Thyroid gland (tissue), 4 donors: ENCODE measurements around the gene SMPDL3B. TPM values are rescaled to one million over a fixed set of nuclear protein-coding genes. Genes with fewer than 3 reads are reported as not detected.

Source experiments
- DNase-seq, 2 donors: peaks; one replicate each; pipeline ENCODE4 v3.0.0-alpha.2; 2019
- H3K27ac ChIP-seq, 3 donors: fragments of 200-600 bp; sonication (generic); 1 replicate in 2 of 3; 2 replicates in 1 of 3; pipeline ENCODE4 v1.5.1; 2016 to 2019; ENCODE audit warnings: mild to moderate bottlenecking in 1 of 3, moderate library complexity in 1 of 3
- H3K27me3 ChIP-seq: fragments of 200-600 bp; sonication (generic); one replicate; pipeline ENCODE4 v1.5.1; 2019
- H3K36me3 ChIP-seq, 2 donors: fragments of 200-600 bp; sonication (generic); one replicate each; pipeline ENCODE4 v1.5.1; 2016 to 2019
- H3K4me1 ChIP-seq, 2 donors: fragments of 200-600 bp; sonication (generic); one replicate each; pipeline ENCODE4 v1.5.1; 2017 to 2019
- H3K4me3 ChIP-seq, 3 donors: fragments of 200-600 bp; sonication (generic); replicated peaks in 1 of 3; 1 replicate in 2 of 3; 2 replicates in 1 of 3; pipeline ENCODE4 v1.5.1; 2016; ENCODE audit warnings: mild to moderate bottlenecking in 1 of 3
- H3K9me3 ChIP-seq: fragments of 200-600 bp; sonication (generic); one replicate; pipeline ENCODE4 v1.5.1; 2017
- POLR2A ChIP-seq, 2 donors: fragments of 450-650 bp; IDR thresholded peaks; one replicate each; pipeline ENCODE4 v1.6.1; 2017; ENCODE audit warnings: antibody characterized with exemption in 2 of 2, mild to moderate bottlenecking in 2 of 2, moderate library complexity in 1 of 2
- whole genome bisulfite sequencing, 2 donors: methylation state at CpG; one replicate each; pipeline ENCODE4 v1.1.5; 2017; 5-methylcytosine and 5-hydroxymethylcytosine counted together
- intact Hi-C: fragments of 100-400 bp; cut with DNase I; formaldehyde crosslinking; loops from one replicate; pipeline ENCODE4 v1.15.1; 2023
- total RNA-seq, 4 donors: library from RNA; depleted of rRNA; stranded (reverse); fragments of >200 nt; gene quantifications; one replicate each; pipeline ENCODE4 v1.2.3, GENCODE V29; 2016
- TF ChIP-seq, protein P1 (sequence below), 6 experiments: fragments of 200-600 bp in 3 of 6; fragments of 450-650 bp in 3 of 6; sonication (generic) in 3 of 6; IDR thresholded peaks; one replicate each; pipeline ENCODE4 v1.5.1; 2016 to 2019; ENCODE audit warnings: antibody characterized with exemption in 6 of 6, mild to moderate bottlenecking in 2 of 6, inconsistent platforms in 1 of 6, moderate library complexity in 1 of 6

Gene SMPDL3B
- total RNA-seq, 4 donors from 2014 or later, result 22.3 to 37.8 (median 26.9) TPM

DNA sequence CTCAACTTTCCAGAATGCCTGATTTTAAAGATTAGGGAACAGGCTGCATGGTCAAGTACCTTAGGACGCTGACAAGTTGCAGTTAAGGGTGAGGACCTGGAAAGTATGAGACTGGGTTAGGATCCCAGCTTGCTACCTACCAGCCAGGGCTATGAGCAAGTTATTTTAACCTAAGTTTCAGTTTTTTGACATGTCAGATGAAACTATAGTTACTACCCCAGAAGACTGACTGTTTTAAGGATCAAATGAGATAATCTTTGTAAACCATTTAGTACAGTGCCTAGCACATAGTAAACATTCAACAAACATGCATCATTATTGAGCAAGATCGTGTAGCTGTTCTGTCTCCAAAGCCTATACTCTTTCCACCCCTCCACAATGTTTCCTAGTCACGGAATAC is 48.1 kb upstream of the SMPDL3B start:
- peaks cover 0 to 19% of the 10 kb centered on the region in 2 donors for H3K4me1 ChIP-seq
- H3K36me3 ChIP-seq, result peaks cover 4 to 5% of the 10 kb centered on the region in 2 donors
- WGBS, 2 donors, result 84 to 85% methylated on average over 3 of the region's 3 CpGs
- DNase-seq, result no peak
- no peaks in the 10 kb centered on the region for H3K9me3 ChIP-seq
- H3K4me3 ChIP-seq, result no peak overlapping the region
- TF ChIP-seq, protein P1, sequence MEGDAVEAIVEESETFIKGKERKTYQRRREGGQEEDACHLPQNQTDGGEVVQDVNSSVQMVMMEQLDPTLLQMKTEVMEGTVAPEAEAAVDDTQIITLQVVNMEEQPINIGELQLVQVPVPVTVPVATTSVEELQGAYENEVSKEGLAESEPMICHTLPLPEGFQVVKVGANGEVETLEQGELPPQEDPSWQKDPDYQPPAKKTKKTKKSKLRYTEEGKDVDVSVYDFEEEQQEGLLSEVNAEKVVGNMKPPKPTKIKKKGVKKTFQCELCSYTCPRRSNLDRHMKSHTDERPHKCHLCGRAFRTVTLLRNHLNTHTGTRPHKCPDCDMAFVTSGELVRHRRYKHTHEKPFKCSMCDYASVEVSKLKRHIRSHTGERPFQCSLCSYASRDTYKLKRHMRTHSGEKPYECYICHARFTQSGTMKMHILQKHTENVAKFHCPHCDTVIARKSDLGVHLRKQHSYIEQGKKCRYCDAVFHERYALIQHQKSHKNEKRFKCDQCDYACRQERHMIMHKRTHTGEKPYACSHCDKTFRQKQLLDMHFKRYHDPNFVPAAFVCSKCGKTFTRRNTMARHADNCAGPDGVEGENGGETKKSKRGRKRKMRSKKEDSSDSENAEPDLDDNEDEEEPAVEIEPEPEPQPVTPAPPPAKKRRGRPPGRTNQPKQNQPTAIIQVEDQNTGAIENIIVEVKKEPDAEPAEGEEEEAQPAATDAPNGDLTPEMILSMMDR (IDR thresholded peaks at IDR 0.05), result no peak
- TF ChIP-seq POLR2A (IDR thresholded peaks at IDR 0.05), result no peak
- no peak overlapping the region for H3K27ac ChIP-seq
- H3K27me3 ChIP-seq, result no peaks in the 10 kb centered on the region
- intact Hi-C loops, result no loop called here

DNA sequence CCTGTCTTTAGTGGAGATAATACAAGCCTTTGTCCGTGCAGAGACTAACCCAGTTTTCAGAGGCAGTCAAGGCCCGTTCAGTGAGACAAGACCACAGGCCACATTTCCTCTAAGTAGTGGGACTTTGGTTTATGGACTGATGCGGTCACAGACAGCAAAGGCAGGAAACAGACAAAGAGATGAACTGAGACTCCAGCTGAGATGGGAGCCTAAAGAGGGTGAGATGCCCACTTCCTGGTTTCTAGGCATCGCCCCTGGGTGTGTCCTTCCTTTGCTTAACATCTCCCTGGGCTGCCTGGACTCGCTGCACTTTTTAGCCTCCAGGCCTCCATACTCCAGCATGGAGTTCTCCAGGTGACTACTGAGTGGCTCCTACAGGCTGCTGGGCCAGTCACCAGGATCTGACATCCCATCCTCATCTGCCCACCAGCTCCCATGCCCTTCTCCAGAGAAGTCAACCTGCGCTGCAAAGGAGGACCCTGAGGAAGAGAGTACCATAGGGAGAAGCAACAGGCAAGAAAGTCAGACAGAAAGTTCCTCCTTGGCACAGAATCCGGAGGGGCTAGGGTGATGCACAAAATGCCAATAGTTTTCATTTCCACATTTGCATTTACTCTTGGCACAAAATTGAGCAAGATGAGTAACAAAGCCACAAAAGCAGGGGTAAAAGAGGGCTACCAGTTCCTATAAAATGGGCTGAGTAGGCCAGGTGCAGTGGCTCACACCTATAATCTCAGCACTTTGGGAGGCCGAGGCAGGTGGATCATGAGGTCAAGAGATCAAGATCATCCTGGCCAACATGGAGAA is 47.4 kb upstream of the SMPDL3B start:
- no peak for DNase-seq
- intact Hi-C loops, result no loop called here
- H3K27me3 ChIP-seq, result no peaks in the 10 kb centered on the region
- WGBS, 2 donors, result 81 to 90% methylated on average over 8 of the region's 8 CpGs
- peaks cover 11 to 12% of the 10 kb centered on the region in 2 donors for H3K36me3 ChIP-seq
- H3K27ac ChIP-seq, result no peak overlapping the region
- no peak for TF ChIP-seq POLR2A (IDR thresholded peaks at IDR 0.05)
- TF ChIP-seq, protein P1 (IDR thresholded peaks at IDR 0.05), result no peak
- H3K4me3 ChIP-seq, result no peak overlapping the region
- no peaks in the 10 kb centered on the region for H3K9me3 ChIP-seq
- H3K4me1 ChIP-seq, result peaks cover 0 to 19% of the 10 kb centered on the region in 2 donors

DNA sequence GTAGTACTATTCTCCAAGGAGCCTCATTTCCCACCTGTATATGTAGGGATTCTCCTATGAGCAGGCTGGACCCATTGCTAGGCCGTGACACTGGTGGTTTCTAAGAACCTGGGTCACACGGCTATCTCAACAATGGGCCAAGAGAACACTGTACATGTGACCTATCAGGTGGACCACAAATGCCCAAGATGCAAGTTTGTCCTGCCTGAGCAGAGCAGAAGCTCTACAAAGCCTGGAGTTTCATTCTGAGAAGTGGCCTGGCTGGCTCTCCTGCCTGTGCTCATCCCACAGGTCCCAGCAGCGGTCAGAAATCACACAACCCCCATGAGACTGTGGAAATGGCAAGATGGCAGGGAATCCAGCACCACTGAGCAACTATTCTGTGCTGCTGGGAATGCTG is 45.3 kb upstream of the SMPDL3B start:
- no peak overlapping the region for H3K27ac ChIP-seq
- H3K36me3 ChIP-seq, result peaks cover 27 to 31% of the 10 kb centered on the region in 2 donors
- intact Hi-C loops, result no loop called here

DNA sequence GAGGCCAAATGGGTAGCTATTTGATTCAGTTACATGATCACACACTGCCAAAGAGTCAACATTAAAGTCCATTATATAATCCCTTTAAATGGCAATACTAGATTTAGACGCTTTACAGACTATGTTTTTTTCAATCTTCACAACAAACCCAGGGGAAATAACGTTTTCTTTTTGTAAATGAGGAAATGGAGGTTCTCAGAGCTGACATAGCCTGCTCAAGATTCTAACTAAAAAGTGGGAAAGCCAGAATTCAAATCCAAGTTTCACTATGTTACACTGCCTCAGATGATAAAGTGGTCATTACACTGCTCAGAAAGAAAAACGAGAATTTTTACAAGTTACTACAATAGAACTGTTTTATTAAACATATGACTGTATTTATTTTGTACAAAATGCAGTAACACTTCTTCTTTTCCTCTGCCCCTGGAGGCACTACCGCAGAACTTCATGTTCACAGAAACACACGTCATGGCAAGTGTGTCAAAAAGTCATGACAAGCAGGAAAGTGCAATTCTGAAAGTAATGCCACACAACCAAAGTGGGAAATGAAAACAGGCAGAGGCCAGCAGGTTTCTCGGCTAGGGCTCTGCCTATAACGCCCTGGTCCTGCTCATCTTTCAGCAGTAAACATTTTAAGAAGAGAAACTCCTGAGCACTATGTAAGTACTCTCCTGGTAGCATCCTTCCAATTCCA is 43.5 kb upstream of the SMPDL3B start:
- TF ChIP-seq, protein P1 (IDR thresholded peaks at IDR 0.05), result no peak
- no peak for TF ChIP-seq POLR2A (IDR thresholded peaks at IDR 0.05)
- no peak for DNase-seq
- Histone ChIP-seq H3K9me3 (no peaks in the 10 kb centered on the region), H3K27ac (peak overlapping the region in 2 of 3 donors; percentile 22 to 31), H3K36me3 (peaks cover 43 to 44% of the 10 kb centered on the region in 2 donors), H3K4me3 (no peak overlapping the region), H3K27me3 (no peaks in the 10 kb centered on the region), H3K4me1 (peaks cover 0 to 10% of the 10 kb centered on the region in 2 donors)
- WGBS, 2 donors, result 82 to 87% methylated on average over 7 of the region's 7 CpGs
- intact Hi-C loops, result no loop called here

More for the DNA sequence above, 45.3 kb upstream of the SMPDL3B start:
- no peak for DNase-seq
- 90 to 96% methylated on average over 3 of the region's 3 CpGs for WGBS, 2 donors
- no peak overlapping the region for H3K4me3 ChIP-seq
- H3K9me3 ChIP-seq, result no peaks in the 10 kb centered on the region
- TF ChIP-seq, protein P1 (IDR thresholded peaks at IDR 0.05), result no peak
- TF ChIP-seq POLR2A (IDR thresholded peaks at IDR 0.05), result no peak
- H3K27me3 ChIP-seq, result no peaks in the 10 kb centered on the region
- peaks cover 0 to 5% of the 10 kb centered on the region in 2 donors for H3K4me1 ChIP-seq

DNA sequence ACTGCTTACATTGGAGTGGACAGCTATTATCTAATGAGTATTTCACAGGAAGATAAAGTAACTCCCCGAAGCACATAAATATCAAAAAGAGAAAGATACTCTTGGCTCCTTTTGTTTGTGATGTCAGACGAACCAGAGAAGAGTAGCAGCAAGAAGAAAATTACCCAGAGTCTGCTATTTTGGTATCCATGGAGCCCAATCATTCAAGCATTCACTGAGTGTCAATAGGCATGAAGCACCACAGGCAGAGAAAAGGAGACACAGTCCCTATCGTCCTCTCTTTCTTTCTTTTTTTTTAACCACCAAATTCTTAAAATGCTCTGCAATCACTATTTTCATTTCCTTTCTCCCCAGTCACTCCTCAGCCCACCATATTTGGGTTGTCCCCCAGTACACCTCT is 40.3 kb upstream of the SMPDL3B start:
- no peak for DNase-seq
- Histone ChIP-seq H3K36me3 (peaks cover 48 to 57% of the 10 kb centered on the region in 2 donors), H3K27ac (peak overlapping the region in 2 of 3 donors; percentile 36 to 41), H3K4me3 (no peak overlapping the region), H3K4me1 (peaks cover 0 to 10% of the 10 kb centered on the region in 2 donors), H3K9me3 (no peaks in the 10 kb centered on the region), H3K27me3 (no peaks in the 10 kb centered on the region)
- intact Hi-C loops, result no loop called here
- 45 to 47% methylated on average over 3 of the region's 3 CpGs for WGBS, 2 donors
- TF ChIP-seq, protein P1 (IDR thresholded peaks at IDR 0.05), result no peak
- TF ChIP-seq POLR2A (IDR thresholded peaks at IDR 0.05), result no peak
